MCF 10A (cell line): ENCODE results near the gene STAT1. TPM values are rescaled to one million over a fixed set of nuclear protein-coding genes. Genes with fewer than 3 reads are reported as not detected.
"Not testable (repeated sequence)": the region's sequence is repeated elsewhere in the genome, so short reads cannot be mapped to it uniquely, and the experiment has no call there.

Experiments used
- BruUV-seq: library from RNA; stranded (reverse); fragments of 400-500 nt; replicated peaks from 2 replicates; lab custom pipeline; 2021; lab: Mats Ljungman, UMichigan
- CTCF ChIA-PET: fragments of 300-600 bp; sonication (Branson Sonifier 250); formaldehyde crosslinking; extraction: SDS; loops from one replicate; lab custom pipeline; 2021; ENCODE audit warnings: antibody characterized with exemption, inconsistent platforms; lab: Yijun Ruan, JAX
- POLR2A ChIA-PET: fragments of 300-600, 350-650 bp; sonication (Branson Sonifier 250); formaldehyde crosslinking; extraction: SDS; loops from one replicate; lab custom pipeline; 2020; ENCODE audit warnings: antibody characterized with exemption, inconsistent platforms; lab: Yijun Ruan, JAX
- DNase-seq: peaks from one replicate; pipeline ENCODE4 v3.0.0-alpha.2; 2018; ENCODE audit not compliant: unreplicated experiment
- H3K27ac Mint-ChIP-seq: one replicate; pipeline ENCODE4 v1.8.0; 2022; ENCODE audit warnings: mild to moderate bottlenecking, low read depth, mixed read lengths; ENCODE audit not compliant: unreplicated experiment
- H3K27me3 Mint-ChIP-seq: one replicate; pipeline ENCODE4 v1.8.0; 2022; ENCODE audit warnings: mixed read lengths; ENCODE audit not compliant: insufficient read depth, unreplicated experiment
- H3K36me3 Mint-ChIP-seq: one replicate; pipeline ENCODE4 v1.8.0; 2022; ENCODE audit warnings: mild to moderate bottlenecking, moderate library complexity, mixed read lengths; ENCODE audit not compliant: insufficient read depth, unreplicated experiment
- H3K4me1 Mint-ChIP-seq: one replicate; pipeline ENCODE4 v1.8.0; 2022; ENCODE audit warnings: mixed read lengths; ENCODE audit not compliant: insufficient read depth, unreplicated experiment
- H3K4me3 Mint-ChIP-seq: one replicate; pipeline ENCODE4 v1.8.0; 2022; ENCODE audit warnings: mild to moderate bottlenecking, moderate library complexity, mixed read lengths; ENCODE audit not compliant: unreplicated experiment
- H3K9me3 Mint-ChIP-seq: one replicate; pipeline ENCODE4 v1.8.0; 2022; ENCODE audit warnings: mixed read lengths; ENCODE audit not compliant: unreplicated experiment
- CTCF ChIP-seq: fragments of 200-600 bp; IDR thresholded peaks from one replicate; pipeline ENCODE4 v1.8.0; 2022; ENCODE audit warnings: antibody characterized with exemption, mild to moderate bottlenecking; ENCODE audit not compliant: unreplicated experiment
- intact Hi-C: fragments of 100-400 bp; cut with micrococcal nuclease; formaldehyde crosslinking; loops from 2 replicates; pipeline ENCODE4 v1.14.1; 2022
- total RNA-seq: library from RNA; stranded (reverse); gene quantifications from 2 replicates; pipeline ENCODE4 v1.2.3, GENCODE V29; 2022

STAT1 gene
- total RNA-seq, 1 experiment from 2014 or later = 36.9 TPM

GRCh38 chr2:190996947-190997346, 17.0 kb downstream of the STAT1 start:
- CTCF ChIA-PET = interaction anchor here (0.6 to 1.4 kb wide), 6 partner anchors 11 to 159 kb away, joined by 3 to 4 read pairs (median 3); no protein-coding TSS in a partner anchor
- BruUV-seq = no TSS peak
- POLR2A ChIA-PET = no interaction called here
- Mint-ChIP-seq H3K9me3 (no peaks in the 10 kb centered on the region), H3K27ac (peak overlapping the region; percentile 25), H3K27me3 (no peaks in the 10 kb centered on the region), H3K4me3 (no peak overlapping the region), H3K36me3 (peaks cover 93% of the 10 kb centered on the region), H3K4me1 (peaks cover 10% of the 10 kb centered on the region)
- TF ChIP-seq CTCF = no peak
- DNase-seq = no peak
- intact Hi-C loops = loop anchor here (5.0 kb wide), 1 partner anchor 35 kb away; no protein-coding TSS in a partner anchor

- no TSS peak for BruUV-seq
- Mint-ChIP-seq H3K4me1 (peaks cover 8% of the 10 kb centered on the region), H3K27ac (peak overlapping the region; percentile 25), H3K9me3 (no peaks in the 10 kb centered on the region), H3K4me3 (no peak overlapping the region), H3K27me3 (no peaks in the 10 kb centered on the region), H3K36me3 (peaks cover 96% of the 10 kb centered on the region)
- peak; percentile 47 for DNase-seq
- ChIA-PET CTCF (interaction anchor here (0.6 to 1.4 kb wide), 5 partner anchors 12 to 36 kb away, joined by 3 to 4 read pairs (median 3); no protein-coding TSS in a partner anchor), POLR2A (no interaction called here)
- intact Hi-C loops = loop anchor here (5.0 kb wide), 1 partner anchor 36 kb away; no protein-coding TSS in a partner anchor
- peak; percentile 43 for TF ChIP-seq CTCF
Measured at GRCh38 chr2:190996338-190996946, 17.5 kb downstream of the STAT1 start.

GRCh38 chr2:190995315-190995714, 18.7 kb downstream of the STAT1 start:
- CTCF ChIA-PET = interaction anchor here (0.8 kb wide), 1 partner anchor 34 kb away, joined by 3 read pairs; no protein-coding TSS in a partner anchor
- not testable (repeated sequence) for DNase-seq

GRCh38 chr2:190994148-190994547, 19.8 kb downstream of the STAT1 start:
- peaks cover 89% of the 10 kb centered on the region for H3K36me3 Mint-ChIP-seq
- no peak overlapping the region for H3K4me3 Mint-ChIP-seq
- H3K9me3 Mint-ChIP-seq = no peaks in the 10 kb centered on the region
- H3K27me3 Mint-ChIP-seq = no peaks in the 10 kb centered on the region
- H3K4me1 Mint-ChIP-seq = no peaks in the 10 kb centered on the region
- POLR2A ChIA-PET = no interaction called here
- intact Hi-C loops = no loop called here
- DNase-seq = no peak
- CTCF ChIA-PET = no interaction called here
- no peak overlapping the region for H3K27ac Mint-ChIP-seq
- TF ChIP-seq CTCF = no peak
- BruUV-seq = no TSS peak

More at GRCh38 chr2:190995315-190995714, 18.7 kb downstream of the STAT1 start:
- Mint-ChIP-seq H3K27ac (peak overlapping the region; percentile 12), H3K36me3 (peaks cover 96% of the 10 kb centered on the region)
- H3K9me3 Mint-ChIP-seq, H3K4me1 Mint-ChIP-seq, BruUV-seq, H3K4me3 Mint-ChIP-seq, H3K27me3 Mint-ChIP-seq, POLR2A ChIA-PET: not testable (repeated sequence)
- intact Hi-C loops = loop anchor here (5.0 kb wide), 1 partner anchor 37 kb away; no protein-coding TSS in a partner anchor
